ENCODE results near the gene P4HTM.
A peak's percentile ranks its signal among the peaks of the same experiment; 100 is the strongest.

Gene P4HTM

DNA sequence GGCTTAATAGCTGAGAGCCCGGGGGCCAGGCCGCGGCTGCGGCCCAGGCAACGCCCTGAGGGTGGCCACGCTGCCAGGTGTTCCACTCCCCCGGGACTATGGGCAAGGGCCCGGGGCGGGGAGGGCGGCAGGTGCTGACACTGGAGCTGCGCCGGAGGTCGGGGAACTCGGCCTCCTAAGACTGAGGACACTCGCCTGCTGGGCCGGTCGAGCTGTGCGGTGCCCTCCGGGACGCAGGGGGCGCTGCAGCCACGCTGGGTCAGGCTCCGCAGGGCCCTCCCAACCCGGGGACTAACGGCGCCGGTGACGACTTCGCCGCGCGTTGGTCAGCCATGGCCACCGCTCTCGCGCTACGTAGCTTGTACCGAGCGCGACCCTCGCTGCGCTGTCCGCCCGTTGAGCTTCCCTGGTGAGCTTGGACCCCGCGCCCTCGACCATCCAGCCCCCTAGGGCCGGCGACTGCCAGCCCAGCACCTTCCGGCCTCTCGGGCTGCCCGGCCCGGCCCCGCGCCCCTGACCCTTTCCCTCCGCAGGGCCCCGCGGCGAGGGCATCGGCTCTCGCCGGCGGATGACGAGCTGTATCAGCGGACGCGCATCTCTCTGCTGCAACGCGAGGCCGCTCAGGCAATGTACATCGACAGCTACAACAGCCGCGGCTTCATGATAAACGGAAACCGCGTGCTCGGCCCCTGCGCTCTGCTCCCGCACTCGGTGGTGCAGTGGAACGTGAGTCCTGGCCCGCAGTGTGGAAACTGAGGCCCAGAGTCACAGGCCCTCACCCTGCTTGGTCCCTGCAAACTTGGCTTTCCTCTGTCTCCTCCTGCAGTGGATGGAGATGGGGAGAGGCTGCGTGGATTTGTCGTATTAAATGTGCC lies 32.0 kb downstream of the P4HTM start, which contains the start of gene NDUFAF3:
Gene NDUFAF3 (plus strand): TSS at position 309 of the 875 bp plus-strand sequence. CDS start 24 bp downstream, at position 333.
- H3K9ac ChIP-seq (ENCODE audit: low read length): peak within 1 kb of the TSS; percentile 100
- H3K4me3 ChIP-seq (ENCODE audit: low read length): peak within 1 kb of the TSS; percentile 97
- H3K79me2 ChIP-seq (ENCODE audit: control insufficient read depth, insufficient read depth, low read length): peaks cover 16% of the 10 kb centered on the region
- H4K8ac ChIP-seq (ENCODE audit: low read depth, low read length): no peak within 1 kb of the TSS
- peaks cover 11% of the 10 kb centered on the region for H3K79me1 ChIP-seq (ENCODE audit: low read length)
- H4K5ac ChIP-seq (ENCODE audit: low read length): no peak within 1 kb of the TSS
- H2BK120ac ChIP-seq (ENCODE audit: low read depth, low read length): no peak within 1 kb of the TSS
- peak within 1 kb of the TSS; percentile 98 for H3K4me2 ChIP-seq (ENCODE audit: low read length)
- WGBS (ENCODE audit: extremely low coverage, insufficient coverage, low lambda C conversion rate): no CpG with 5 or more reads among the region's 83 CpGs
- peak within 1 kb of the TSS; percentile 95 for H3K27ac ChIP-seq (ENCODE audit: low read depth, low read length)
- H3K18ac ChIP-seq (ENCODE audit: low read length): peak within 1 kb of the TSS; percentile 81
- peak within 1 kb of the TSS; percentile 88 for H3K4ac ChIP-seq (ENCODE audit: low read depth, low read length)
- peaks cover 9% of the 10 kb centered on the region for H3K4me1 ChIP-seq (ENCODE audit: control insufficient read depth, low read depth, low read length)
- H2BK15ac ChIP-seq (replicated peaks; ENCODE audit: low read depth): no peak within 1 kb of the TSS
- no peaks in the 10 kb centered on the region for H3K27me3 ChIP-seq (ENCODE audit: insufficient read depth, low read length, poor library complexity)
- H3K36me3 ChIP-seq (ENCODE audit: control insufficient read depth, insufficient read depth, low read length): peaks cover 18% of the 10 kb centered on the region
- peak; percentile 97 for DNase-seq
- H3K23ac ChIP-seq (ENCODE audit: low read length): peak within 1 kb of the TSS; percentile 99
- peak within 1 kb of the TSS; percentile 98 for H2AK5ac ChIP-seq (ENCODE audit: low read length)
- H3K56ac ChIP-seq (ENCODE audit: low read length): peak within 1 kb of the TSS; percentile 100
- H2BK5ac ChIP-seq (ENCODE audit: low read length): peak within 1 kb of the TSS; percentile 84

DNA sequence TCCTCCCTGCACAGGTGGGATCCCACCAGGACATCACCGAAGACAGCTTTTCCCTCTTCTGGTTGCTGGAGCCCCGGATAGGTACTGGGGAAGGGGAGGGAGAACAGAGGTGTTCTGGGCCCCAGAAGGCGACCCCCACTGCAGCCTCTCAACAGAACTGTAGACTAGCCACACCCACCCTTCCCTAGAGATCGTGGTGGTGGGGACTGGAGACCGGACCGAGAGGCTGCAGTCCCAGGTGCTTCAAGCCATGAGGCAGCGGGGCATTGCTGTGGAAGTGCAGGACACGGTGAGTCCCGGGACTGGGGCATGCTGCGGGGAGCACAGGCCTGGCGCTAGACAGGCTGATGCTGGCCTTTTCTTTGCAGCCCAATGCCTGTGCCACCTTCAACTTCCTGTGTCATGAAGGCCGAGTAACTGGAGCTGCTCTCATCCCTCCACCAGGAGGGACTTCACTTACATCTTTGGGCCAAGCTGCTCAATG lies 32.7 kb downstream of the P4HTM start:
- peak; percentile 68 for DNase-seq
- Histone ChIP-seq H3K79me1 (ENCODE audit: low read length) (peaks cover 16% of the 10 kb centered on the region), H3K4me3 (ENCODE audit: low read length) (peak overlapping the region; percentile 97), H3K9ac (ENCODE audit: low read length) (peak overlapping the region; percentile 100), H3K27ac (ENCODE audit: low read depth, low read length) (peak overlapping the region; percentile 1), H3K4ac (ENCODE audit: low read depth, low read length) (no peak overlapping the region), H3K36me3 (ENCODE audit: control insufficient read depth, insufficient read depth, low read length) (peaks cover 20% of the 10 kb centered on the region), H3K27me3 (ENCODE audit: insufficient read depth, low read length, poor library complexity) (no peaks in the 10 kb centered on the region), H2AK5ac (ENCODE audit: low read length) (peak overlapping the region; percentile 98), H2BK15ac (replicated peaks; ENCODE audit: low read depth) (no peak overlapping the region), H4K5ac (ENCODE audit: low read length) (no peak overlapping the region), H3K23ac (ENCODE audit: low read length) (peak overlapping the region; percentile 99), H3K4me1 (ENCODE audit: control insufficient read depth, low read depth, low read length) (peaks cover 9% of the 10 kb centered on the region), H3K79me2 (ENCODE audit: control insufficient read depth, insufficient read depth, low read length) (peaks cover 20% of the 10 kb centered on the region), H3K18ac (ENCODE audit: low read length) (no peak overlapping the region), H2BK5ac (ENCODE audit: low read length) (peak overlapping the region; percentile 78), H3K56ac (ENCODE audit: low read length) (peak overlapping the region; percentile 100), H2BK120ac (ENCODE audit: low read depth, low read length) (no peak overlapping the region), H3K4me2 (ENCODE audit: low read length) (peak overlapping the region; percentile 98), H4K8ac (ENCODE audit: low read depth, low read length) (no peak overlapping the region)
- no CpG with 5 or more reads among the region's 12 CpGs for WGBS (ENCODE audit: extremely low coverage, insufficient coverage, low lambda C conversion rate)

DNA sequence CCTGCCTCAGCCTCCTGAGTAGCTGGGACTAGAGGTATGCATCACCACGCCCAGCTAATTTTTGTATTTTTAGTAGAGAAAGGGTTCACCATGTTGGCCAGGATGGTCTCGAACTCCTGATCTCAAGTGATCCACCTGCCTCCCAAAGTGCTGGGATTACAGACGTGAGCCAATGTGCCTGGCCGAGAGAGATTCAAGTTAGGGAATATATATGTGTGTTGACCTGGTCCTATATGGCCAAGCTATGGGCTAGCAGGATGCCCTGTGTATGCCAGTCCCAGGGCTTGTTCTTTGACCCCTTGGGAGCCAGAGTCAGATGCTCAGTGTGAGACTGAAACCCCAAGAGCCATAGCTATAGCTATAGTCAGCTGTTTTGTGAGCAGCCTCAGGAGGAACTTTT lies 33.7 kb downstream of the P4HTM start:
- Histone ChIP-seq H3K4me1 (ENCODE audit: control insufficient read depth, low read depth, low read length) (peaks cover 16% of the 10 kb centered on the region), H4K5ac (ENCODE audit: low read length) (no peak overlapping the region), H3K4me3 (ENCODE audit: low read length) (no peak overlapping the region), H3K79me1 (ENCODE audit: low read length) (peaks cover 22% of the 10 kb centered on the region), H3K23ac (ENCODE audit: low read length) (no peak overlapping the region), H3K56ac (ENCODE audit: low read length) (no peak overlapping the region), H2BK5ac (ENCODE audit: low read length) (no peak overlapping the region), H2BK15ac (replicated peaks; ENCODE audit: low read depth) (no peak overlapping the region), H3K4ac (ENCODE audit: low read depth, low read length) (no peak overlapping the region), H3K79me2 (ENCODE audit: control insufficient read depth, insufficient read depth, low read length) (peaks cover 24% of the 10 kb centered on the region), H3K36me3 (ENCODE audit: control insufficient read depth, insufficient read depth, low read length) (peaks cover 20% of the 10 kb centered on the region), H3K27ac (ENCODE audit: low read depth, low read length) (no peak overlapping the region), H3K4me2 (ENCODE audit: low read length) (no peak overlapping the region), H3K18ac (ENCODE audit: low read length) (no peak overlapping the region), H3K9ac (ENCODE audit: low read length) (no peak overlapping the region), H3K27me3 (ENCODE audit: insufficient read depth, low read length, poor library complexity) (no peaks in the 10 kb centered on the region), H4K8ac (ENCODE audit: low read depth, low read length) (no peak overlapping the region), H2AK5ac (ENCODE audit: low read length) (no peak overlapping the region), H2BK120ac (ENCODE audit: low read depth, low read length) (no peak overlapping the region)
- no CpG with 5 or more reads among the region's 4 CpGs for WGBS (ENCODE audit: extremely low coverage, insufficient coverage, low lambda C conversion rate)
- DNase-seq: no peak

DNA sequence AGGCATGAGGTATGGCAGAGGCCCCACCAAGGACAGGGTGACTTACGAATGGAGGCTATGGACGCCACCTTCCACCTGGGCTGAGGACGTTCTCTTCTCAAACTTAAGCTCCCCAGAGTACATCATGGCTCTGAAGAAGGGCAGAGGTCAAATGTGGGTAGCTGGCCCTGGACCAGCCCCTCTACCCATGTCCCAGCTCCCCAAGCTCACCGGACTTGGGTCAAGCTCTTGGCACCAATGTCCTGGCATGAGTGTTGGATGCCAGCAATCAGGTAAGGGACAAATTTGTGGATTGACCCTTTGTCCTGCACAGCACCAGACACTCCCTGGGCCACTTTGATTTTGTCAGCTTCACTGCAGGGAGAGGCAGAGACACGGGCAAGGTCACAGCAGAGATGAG lies 34.4 kb downstream of the P4HTM start:
- H3K18ac ChIP-seq (ENCODE audit: low read length): no peak overlapping the region
- H4K8ac ChIP-seq (ENCODE audit: low read depth, low read length): no peak overlapping the region
- H3K4me2 ChIP-seq (ENCODE audit: low read length): no peak overlapping the region
- peaks cover 16% of the 10 kb centered on the region for H3K4me1 ChIP-seq (ENCODE audit: control insufficient read depth, low read depth, low read length)
- peaks cover 26% of the 10 kb centered on the region for H3K79me2 ChIP-seq (ENCODE audit: control insufficient read depth, insufficient read depth, low read length)
- H2BK15ac ChIP-seq (replicated peaks; ENCODE audit: low read depth): no peak overlapping the region
- peaks cover 20% of the 10 kb centered on the region for H3K36me3 ChIP-seq (ENCODE audit: control insufficient read depth, insufficient read depth, low read length)
- no peak overlapping the region for H3K27ac ChIP-seq (ENCODE audit: low read depth, low read length)
- no peak overlapping the region for H2BK5ac ChIP-seq (ENCODE audit: low read length)
- H3K79me1 ChIP-seq (ENCODE audit: low read length): peaks cover 24% of the 10 kb centered on the region
- H4K5ac ChIP-seq (ENCODE audit: low read length): no peak overlapping the region
- no peak overlapping the region for H2AK5ac ChIP-seq (ENCODE audit: low read length)
- H3K23ac ChIP-seq (ENCODE audit: low read length): no peak overlapping the region
- no peak overlapping the region for H3K4me3 ChIP-seq (ENCODE audit: low read length)
- no peak overlapping the region for H3K4ac ChIP-seq (ENCODE audit: low read depth, low read length)
- no peaks in the 10 kb centered on the region for H3K27me3 ChIP-seq (ENCODE audit: insufficient read depth, low read length, poor library complexity)
- H2BK120ac ChIP-seq (ENCODE audit: low read depth, low read length): no peak overlapping the region
- no peak overlapping the region for H3K56ac ChIP-seq (ENCODE audit: low read length)
- no peak overlapping the region for H3K9ac ChIP-seq (ENCODE audit: low read length)
- no CpG with 5 or more reads among the region's 5 CpGs for WGBS (ENCODE audit: extremely low coverage, insufficient coverage, low lambda C conversion rate)
- no peak for DNase-seq

DNA sequence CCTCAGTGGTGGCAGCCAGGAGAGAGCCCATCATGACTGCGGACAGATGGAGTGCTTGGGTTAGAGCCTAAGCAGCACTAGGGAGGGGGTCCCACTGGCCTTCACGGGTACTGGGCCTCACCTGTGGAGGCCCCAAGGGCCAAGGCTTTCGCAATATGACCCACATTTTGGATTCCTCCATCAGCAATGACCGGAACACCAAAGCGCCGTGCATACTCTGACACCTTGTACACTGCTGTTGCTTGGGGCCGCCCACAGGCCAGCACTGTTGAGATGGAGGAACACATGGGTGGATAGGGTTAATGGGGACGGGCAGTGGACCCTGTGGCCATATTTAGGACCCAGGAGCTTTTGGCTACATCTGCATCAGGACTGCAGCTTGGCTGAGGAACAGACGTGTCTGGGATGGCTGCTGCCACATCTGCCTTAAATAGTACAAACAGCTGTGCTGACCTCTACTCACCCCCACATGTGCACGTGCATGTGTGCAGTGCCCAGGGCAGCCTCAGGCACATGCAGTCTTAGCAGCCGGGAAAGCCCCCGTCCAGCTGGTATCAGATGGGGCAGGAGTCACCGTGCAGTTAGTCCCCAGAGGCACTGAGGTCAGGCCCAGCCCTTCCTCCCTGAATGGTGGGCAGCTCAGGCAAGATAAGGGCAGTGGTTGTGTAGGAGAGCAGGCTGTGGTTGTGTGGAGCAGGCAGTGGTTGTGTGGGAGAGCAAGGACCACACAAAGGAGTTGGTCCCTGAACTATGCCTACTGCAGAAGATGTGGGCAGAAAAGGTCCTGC lies 35.2 kb downstream of the P4HTM start:
- Histone ChIP-seq H2BK5ac (ENCODE audit: low read length) (no peak overlapping the region), H3K27ac (ENCODE audit: low read depth, low read length) (no peak overlapping the region), H3K4ac (ENCODE audit: low read depth, low read length) (no peak overlapping the region), H2AK5ac (ENCODE audit: low read length) (no peak overlapping the region), H3K56ac (ENCODE audit: low read length) (no peak overlapping the region), H2BK15ac (replicated peaks; ENCODE audit: low read depth) (no peak overlapping the region), H3K36me3 (ENCODE audit: control insufficient read depth, insufficient read depth, low read length) (peaks cover 20% of the 10 kb centered on the region), H3K18ac (ENCODE audit: low read length) (no peak overlapping the region), H3K4me3 (ENCODE audit: low read length) (no peak overlapping the region), H4K8ac (ENCODE audit: low read depth, low read length) (no peak overlapping the region), H2BK120ac (ENCODE audit: low read depth, low read length) (no peak overlapping the region), H3K79me2 (ENCODE audit: control insufficient read depth, insufficient read depth, low read length) (peaks cover 25% of the 10 kb centered on the region), H4K5ac (ENCODE audit: low read length) (no peak overlapping the region), H3K27me3 (ENCODE audit: insufficient read depth, low read length, poor library complexity) (no peaks in the 10 kb centered on the region), H3K79me1 (ENCODE audit: low read length) (peaks cover 22% of the 10 kb centered on the region), H3K23ac (ENCODE audit: low read length) (no peak overlapping the region), H3K9ac (ENCODE audit: low read length) (no peak overlapping the region), H3K4me2 (ENCODE audit: low read length) (no peak overlapping the region), H3K4me1 (ENCODE audit: control insufficient read depth, low read depth, low read length) (peaks cover 14% of the 10 kb centered on the region)
- DNase-seq: no peak
- WGBS (ENCODE audit: extremely low coverage, insufficient coverage, low lambda C conversion rate): no CpG with 5 or more reads among the region's 13 CpGs
